Loucy (cell line): Measurements from ENCODE around the gene APOL6.

Experiments
- H2AFZ ChIP-seq: fragments of 200-600 bp; sonication (generic); 2 replicates; pipeline ENCODE4 v1.6.0; 2016; ENCODE audit warnings: antibody characterized with exemption, mild to moderate bottlenecking, low read length, moderate library complexity
- H3F3A ChIP-seq: fragments of 200-600 bp; 2 replicates; pipeline ENCODE4 v1.6.0; 2016; ENCODE audit warnings: antibody characterized with exemption, low read depth, mild to moderate bottlenecking
- H3K27me3 ChIP-seq: fragments of 200-600 bp; sonication (generic); 2 replicates; pipeline ENCODE4 v1.6.1; 2014; ENCODE audit warnings: low read length, mild to moderate bottlenecking; ENCODE audit not compliant: insufficient read depth, poor library complexity, severe bottlenecking
- H3K36me3 ChIP-seq: fragments of 200-600 bp; sonication (generic); 2 replicates; pipeline ENCODE4 v1.6.1; 2016; ENCODE audit warnings: low read length; ENCODE audit not compliant: insufficient read depth
- H3K4me1 ChIP-seq: fragments of 200-600 bp; sonication (generic); 2 replicates; pipeline ENCODE4 v1.5.1; 2014; ENCODE audit warnings: low read length, mild to moderate bottlenecking; ENCODE audit not compliant: insufficient read depth, poor library complexity, severe bottlenecking
- H3K4me2 ChIP-seq: fragments of 200-600 bp; sonication (generic); 2 replicates; pipeline ENCODE4 v1.6.0; 2014; ENCODE audit warnings: antibody characterized with exemption, low read length, low read depth, mild to moderate bottlenecking; ENCODE audit not compliant: poor library complexity, severe bottlenecking
- H3K4me3 ChIP-seq: fragments of 200-600 bp; sonication (generic); 2 replicates; pipeline ENCODE4 v1.5.1; 2014; ENCODE audit warnings: low read length, mild to moderate bottlenecking, mixed read lengths; ENCODE audit not compliant: poor library complexity, severe bottlenecking
- H3K79me2 ChIP-seq: fragments of 200-600 bp; sonication (generic); 2 replicates; pipeline ENCODE4 v1.6.1; 2014; ENCODE audit warnings: low read length; ENCODE audit not compliant: insufficient read depth
- H3K9ac ChIP-seq: fragments of 200-600 bp; sonication (generic); 2 replicates; pipeline ENCODE4 v1.6.0; 2014; ENCODE audit warnings: mild to moderate bottlenecking, low read depth, low read length, moderate library complexity; ENCODE audit not compliant: poor library complexity, severe bottlenecking
- H3K9me2 ChIP-seq: fragments of 200-600 bp; sonication (generic); replicated peaks from 2 replicates; pipeline ENCODE4 v1.6.1; 2016; ENCODE audit warnings: low read depth, low read length, mixed read lengths
- H3K9me3 ChIP-seq: fragments of 200-600 bp; sonication (generic); 2 replicates; pipeline ENCODE4 v1.6.1; 2014; ENCODE audit warnings: mild to moderate bottlenecking, antibody characterized with exemption, low read length, low read depth; ENCODE audit not compliant: insufficient read depth
- H4K20me1 ChIP-seq: fragments of 200-600 bp; sonication (generic); 2 replicates; pipeline ENCODE4 v1.6.0; 2014; ENCODE audit warnings: antibody characterized with exemption, low read length, mild to moderate bottlenecking; ENCODE audit not compliant: insufficient read depth, poor library complexity, severe bottlenecking
- CTCF ChIP-seq: fragments of 200-600 bp; sonication (generic); conservative IDR thresholded peaks from 2 replicates; pipeline ENCODE4 v1.5.1; 2014; ENCODE audit warnings: mild to moderate bottlenecking, antibody characterized with exemption, low read length
- EZH2phosphoT487 ChIP-seq: fragments of 200-600 bp; IDR thresholded peaks from 2 replicates; pipeline ENCODE4 v1.6.1; 2018; ENCODE audit warnings: antibody characterized with exemption, mild to moderate bottlenecking, moderate library complexity, borderline replicate concordance

APOL6 gene

GRCh38 chr22:35605369-35605680, 42.9 kb upstream of the APOL6 start:
- Histone ChIP-seq H2AFZ (no peak overlapping the region), H3K4me2 (peak overlapping the region; percentile 12), H3K4me3 (no peak overlapping the region), H3K36me3 (no peaks in the 10 kb centered on the region), H3K9ac (no peak overlapping the region), H3K9me3 (no peaks in the 10 kb centered on the region), H3K79me2 (peaks cover 3% of the 10 kb centered on the region; the same call in 1 of the 2 replicates), H3K27me3 (no peaks in the 10 kb centered on the region), H3F3A (no peaks in the 10 kb centered on the region), H3K4me1 (peaks cover 45% of the 10 kb centered on the region), H4K20me1 (no peaks in the 10 kb centered on the region), H3K9me2 (no peaks in the 10 kb centered on the region)
- TF ChIP-seq CTCF: no peak
- no peak for TF ChIP-seq EZH2phosphoT487

DNA sequence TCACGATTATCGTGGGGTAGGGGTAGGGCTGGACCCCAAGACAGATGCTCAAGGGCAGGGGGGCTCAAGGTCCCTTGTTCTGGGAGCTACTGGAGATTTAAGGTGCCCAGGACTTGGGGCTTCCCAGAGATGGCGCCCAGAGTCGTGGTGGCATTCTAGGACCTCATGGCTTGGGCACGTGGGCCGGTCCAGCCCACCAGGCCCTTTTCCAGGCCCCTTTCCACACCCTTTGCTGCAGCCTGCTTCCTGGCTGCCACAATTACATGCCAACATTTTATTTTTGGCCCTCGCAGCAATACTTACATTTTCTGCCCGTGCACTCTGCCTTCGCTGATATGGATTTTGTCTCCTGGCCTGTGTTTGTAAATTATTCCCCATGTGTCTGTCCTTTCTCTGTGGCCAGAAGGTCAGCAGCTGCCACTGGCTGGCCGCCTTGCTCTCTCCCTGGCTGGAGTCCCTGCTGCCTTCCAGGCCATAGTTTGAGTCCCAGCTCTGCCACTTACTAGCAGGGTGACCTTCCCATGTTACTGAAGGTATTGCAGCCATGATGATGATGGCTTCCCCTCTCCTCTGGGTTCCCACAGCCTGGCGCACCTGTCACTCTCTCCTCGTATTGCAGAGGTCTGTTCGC, 42.3 kb upstream of the APOL6 start:
- Histone ChIP-seq H3F3A (peaks cover 3% of the 10 kb centered on the region; the same call in 1 of the 2 replicates), H3K36me3 (no peaks in the 10 kb centered on the region), H2AFZ (no peak overlapping the region), H3K27me3 (no peaks in the 10 kb centered on the region), H3K4me3 (no peak overlapping the region), H3K9ac (no peak overlapping the region), H3K9me2 (no peaks in the 10 kb centered on the region), H3K79me2 (peaks cover 4% of the 10 kb centered on the region), H3K4me2 (no peak overlapping the region), H3K9me3 (no peaks in the 10 kb centered on the region), H4K20me1 (no peaks in the 10 kb centered on the region), H3K4me1 (peaks cover 45% of the 10 kb centered on the region)
- TF ChIP-seq CTCF: no peak
- TF ChIP-seq EZH2phosphoT487: no peak

GRCh38 chr22:35606916-35607315, 41.3 kb upstream of the APOL6 start:
- Histone ChIP-seq H3K4me1 (peaks cover 53% of the 10 kb centered on the region), H4K20me1 (no peaks in the 10 kb centered on the region), H3F3A (peaks cover 11% of the 10 kb centered on the region), H3K27me3 (no peaks in the 10 kb centered on the region), H3K4me2 (no peak overlapping the region), H3K4me3 (no peak overlapping the region), H3K36me3 (no peaks in the 10 kb centered on the region), H3K9me3 (no peaks in the 10 kb centered on the region), H3K79me2 (peaks cover 4% of the 10 kb centered on the region), H2AFZ (no peak overlapping the region), H3K9ac (no peak overlapping the region), H3K9me2 (no peaks in the 10 kb centered on the region)
- TF ChIP-seq CTCF (no peak), EZH2phosphoT487 (no peak)
